Caco-2 (cell line): ENCODE results near the gene GOPC. TPM values are rescaled to one million over a fixed set of nuclear protein-coding genes. Genes with fewer than 3 reads are reported as not detected.
A peak's percentile ranks its signal among the peaks of the same experiment; 100 is the strongest.

ENCODE experiments used
- BruUV-seq: library from RNA; stranded (reverse); fragments of 400-500 nt; replicated peaks from 2 replicates; lab custom pipeline; 2021; lab: Mats Ljungman, UMichigan
- CTCF ChIA-PET: fragments of 300-600 bp; sonication (Branson Sonifier 250); formaldehyde crosslinking; loops from one replicate; lab custom pipeline; 2022; ENCODE audit warnings: antibody characterized with exemption; lab: Charles Lee
- POLR2A ChIA-PET: fragments of 300-600 bp; sonication (Branson Sonifier 250); formaldehyde crosslinking; loops from one replicate; lab custom pipeline; 2022; ENCODE audit warnings: antibody characterized with exemption; lab: Charles Lee
- DNase-seq, 2 experiments: peaks; one replicate each; pipeline versions ENCODE4 v3.0.0 to v3.0.0-alpha.2; 2020 to 2022
- H3K27me3 ChIP-seq: replicated peaks from 2 replicates; pipeline ENCODE4 v1.6.0; 2011; ENCODE audit warnings: low read length; ENCODE audit not compliant: control insufficient read depth, insufficient read depth
- H3K36me3 ChIP-seq: 2 replicates; pipeline ENCODE4 v1.5.1; 2011; ENCODE audit warnings: low read length; ENCODE audit not compliant: control insufficient read depth, insufficient read depth
- H3K4me1 ChIP-seq: fragments of 250-450 bp; sonication (Bioruptor Pico); 2 replicates; pipeline ENCODE4 v1.5.1; 2020; ENCODE audit warnings: mild to moderate bottlenecking
- H3K4me3 ChIP-seq: 2 replicates; pipeline ENCODE4 v1.5.1; 2011; ENCODE audit warnings: low read depth, mild to moderate bottlenecking, control low read depth, low read length
- H3K9me3 ChIP-seq: fragments of 250-450 bp; sonication (Bioruptor Pico); 2 replicates; pipeline ENCODE4 v1.5.1; 2020; ENCODE audit warnings: mild to moderate bottlenecking, moderate library complexity
- H3K27ac Mint-ChIP-seq: one replicate; pipeline ENCODE4 v1.8.0; 2022; ENCODE audit warnings: mixed read lengths; ENCODE audit not compliant: unreplicated experiment
- H3K27me3 Mint-ChIP-seq: one replicate; pipeline ENCODE4 v1.8.0; 2022; ENCODE audit warnings: mixed read lengths; ENCODE audit not compliant: insufficient read depth, unreplicated experiment
- H3K36me3 Mint-ChIP-seq: one replicate; pipeline ENCODE4 v1.8.0; 2022; ENCODE audit warnings: mild to moderate bottlenecking, mixed read lengths; ENCODE audit not compliant: insufficient read depth, unreplicated experiment
- H3K4me1 Mint-ChIP-seq: one replicate; pipeline ENCODE4 v1.8.0; 2022; ENCODE audit warnings: low read depth, mixed read lengths; ENCODE audit not compliant: unreplicated experiment
- H3K4me3 Mint-ChIP-seq: one replicate; pipeline ENCODE4 v1.8.0; 2022; ENCODE audit warnings: mild to moderate bottlenecking, moderate library complexity, mixed read lengths; ENCODE audit not compliant: unreplicated experiment
- H3K9me3 Mint-ChIP-seq: one replicate; pipeline ENCODE4 v1.8.0; 2022; ENCODE audit warnings: mixed read lengths; ENCODE audit not compliant: unreplicated experiment
- CTCF ChIP-seq, 2 experiments: fragments of 200-600 bp in 1 of 2; IDR thresholded peaks; 1 replicate in 1 of 2; 2 replicates in 1 of 2; pipeline versions ENCODE4 v1.5.1 to v1.8.0; 2011 to 2022; ENCODE audit warnings: antibody characterized with exemption in 1 of 2, control low read depth in 1 of 2, inconsistent platforms in 1 of 2, low read depth in 1 of 2, low read length in 1 of 2, mild to moderate bottlenecking in 1 of 2, moderate library complexity in 1 of 2; ENCODE audit not compliant: insufficient read depth in 1 of 2, severe bottlenecking in 1 of 2, unreplicated experiment in 1 of 2
- intact Hi-C: fragments of 100-400 bp; cut with micrococcal nuclease; formaldehyde crosslinking; loops from one replicate; pipeline ENCODE4 v1.10.0; 2022; ENCODE audit not compliant: unreplicated experiment
- total RNA-seq: library from RNA; stranded (reverse); gene quantifications from 2 replicates; pipeline ENCODE4 v1.2.3, GENCODE V29; 2022

Gene GOPC
- total RNA-seq, 1 experiment from 2014 or later = 29.0 TPM

GRCh38 chr6:117514655-117515054, 87.7 kb downstream of the GOPC start:
- Mint-ChIP-seq H3K9me3 (no peaks in the 10 kb centered on the region), H3K36me3 (peaks cover 68% of the 10 kb centered on the region), H3K4me1 (peaks cover 64% of the 10 kb centered on the region), H3K4me3 (no peak overlapping the region), H3K27me3 (no peaks in the 10 kb centered on the region), H3K27ac (peak overlapping the region; percentile 94)
- intact Hi-C loops = loop anchor here (1.0 kb wide), 4 partner anchors 10 to 36 kb away; partner anchors contain the start of gene DCBLD1
- ChIA-PET POLR2A (no interaction called here), CTCF (no interaction called here)
- no TSS peak for BruUV-seq
- H3K4me3 ChIP-seq = no peak overlapping the region
- H3K4me1 ChIP-seq = peaks cover 89% of the 10 kb centered on the region
- no peaks in the 10 kb centered on the region for H3K27me3 ChIP-seq
- DNase-seq = no peak
- TF ChIP-seq CTCF (IDR thresholded peaks at IDR 0.05; ENCODE audit: insufficient read depth in 1 of 2, low read depth in 1 of 2, low read length in 1 of 2, severe bottlenecking in 1 of 2, unreplicated experiment in 1 of 2) = no peak
- no peaks in the 10 kb centered on the region for H3K36me3 ChIP-seq
- H3K9me3 ChIP-seq = no peaks in the 10 kb centered on the region

GRCh38 chr6:117513778-117514365, 88.4 kb downstream of the GOPC start:
- Histone ChIP-seq H3K27me3 (no peaks in the 10 kb centered on the region), H3K36me3 (no peaks in the 10 kb centered on the region), H3K9me3 (no peaks in the 10 kb centered on the region), H3K4me1 (peaks cover 86% of the 10 kb centered on the region), H3K4me3 (no peak overlapping the region)
- H3K27ac Mint-ChIP-seq = peak overlapping the region; percentile 94
- CTCF ChIA-PET = no interaction called here
- BruUV-seq = no TSS peak
- H3K9me3 Mint-ChIP-seq = no peaks in the 10 kb centered on the region
- POLR2A ChIA-PET = no interaction called here
- intact Hi-C loops = no loop called here
- TF ChIP-seq CTCF (IDR thresholded peaks at IDR 0.05; ENCODE audit: insufficient read depth in 1 of 2, low read depth in 1 of 2, low read length in 1 of 2, severe bottlenecking in 1 of 2, unreplicated experiment in 1 of 2) = no peak
- H3K27me3 Mint-ChIP-seq = no peaks in the 10 kb centered on the region
- no peak for DNase-seq
- peaks cover 71% of the 10 kb centered on the region for H3K4me1 Mint-ChIP-seq
- peak overlapping the region; percentile 5 for H3K4me3 Mint-ChIP-seq
- H3K36me3 Mint-ChIP-seq = peaks cover 72% of the 10 kb centered on the region

- BruUV-seq = no TSS peak
- Mint-ChIP-seq H3K9me3 (no peaks in the 10 kb centered on the region), H3K4me1 (peaks cover 69% of the 10 kb centered on the region), H3K4me3 (no peak overlapping the region), H3K27me3 (no peaks in the 10 kb centered on the region), H3K36me3 (peaks cover 70% of the 10 kb centered on the region), H3K27ac (peak overlapping the region; percentile 94)
- ChIA-PET POLR2A (no interaction called here), CTCF (no interaction called here)
- peaks cover 88% of the 10 kb centered on the region for H3K4me1 ChIP-seq
- H3K4me3 ChIP-seq = no peak overlapping the region
- H3K36me3 ChIP-seq = no peaks in the 10 kb centered on the region
- DNase-seq = no peak
- intact Hi-C loops = no loop called here
- no peak for TF ChIP-seq CTCF (IDR thresholded peaks at IDR 0.05; ENCODE audit: insufficient read depth in 1 of 2, low read depth in 1 of 2, low read length in 1 of 2, severe bottlenecking in 1 of 2, unreplicated experiment in 1 of 2)
- H3K27me3 ChIP-seq = no peaks in the 10 kb centered on the region
- no peaks in the 10 kb centered on the region for H3K9me3 ChIP-seq
These were observed 89.2 kb downstream of the GOPC start for GRCh38 chr6:117512987-117513573.
